NCI-H1436 (cell line): ENCODE data around the gene INSYN1.

ENCODE experiments used
- DNase-seq: peaks from one replicate; lab custom pipeline; 2025; lab: John Stamatoyannopoulos, UW

Gene INSYN1

GRCh38 chr15:73687351-73687750, 65.8 kb downstream of the INSYN1 start:
- no peak for DNase-seq

GRCh38 chr15:73686781-73687256, 66.3 kb downstream of the INSYN1 start:
- DNase-seq: no peak

- no peak for DNase-seq
Observed at GRCh38 chr15:73685981-73686380, 67.2 kb downstream of the INSYN1 start.
